Activated CD4-positive, alpha-beta T cell treated with anti-CD3 and anti-CD28 coated beads, Interleukin-2, amount 50 U/mL, for 1 hour (primary cell): ENCODE measurements around the gene VPS13D.
A peak's percentile ranks its signal among the peaks of the same experiment; 100 is the strongest.
"Not testable (repeated sequence)": the region's sequence is repeated elsewhere in the genome, so short reads cannot be mapped to it uniquely, and the experiment has no call there.

Source experiments
- DNase-seq: peaks from one replicate; pipeline ENCODE4 v3.0.0-alpha.2; 2020

VPS13D gene

GRCh38 chr1:12197483-12197880, 32.3 kb upstream of the VPS13D start:
- no peak for DNase-seq

GRCh38 chr1:12200208-12200607, 29.6 kb upstream of the VPS13D start:
- DNase-seq = no peak

GRCh38 chr1:12201352-12202189, 28.3 kb upstream of the VPS13D start:
- DNase-seq = no peak

GRCh38 chr1:12202190-12202497, 27.7 kb upstream of the VPS13D start:
- no peak for DNase-seq

GRCh38 chr1:12202577-12202976, 27.3 kb upstream of the VPS13D start:
- no peak for DNase-seq

- no peak for DNase-seq
Measured at GRCh38 chr1:12203216-12204007, 26.4 kb upstream of the VPS13D start.

- no peak for DNase-seq
Measured at GRCh38 chr1:12204140-12204539, 25.7 kb upstream of the VPS13D start.

- DNase-seq = no peak
Measured at GRCh38 chr1:12204754-12205658, 24.8 kb upstream of the VPS13D start.

GRCh38 chr1:12206238-12206637, 23.6 kb upstream of the VPS13D start:
- no peak for DNase-seq

GRCh38 chr1:12206792-12207424, 22.9 kb upstream of the VPS13D start:
- DNase-seq = no peak

GRCh38 chr1:12208271-12208670, 21.6 kb upstream of the VPS13D start:
- no peak for DNase-seq

GRCh38 chr1:12208764-12209494, 20.9 kb upstream of the VPS13D start:
- DNase-seq = peak; percentile 89

- DNase-seq = no peak
Measured at GRCh38 chr1:12209495-12209832, 20.4 kb upstream of the VPS13D start.

GRCh38 chr1:12215118-12215961, 14.5 kb upstream of the VPS13D start:
- DNase-seq = no peak

GRCh38 chr1:12219800-12220199, 10.0 kb upstream of the VPS13D start:
- no peak for DNase-seq

GRCh38 chr1:12220890-12221289, 8.9 kb upstream of the VPS13D start:
- no peak for DNase-seq

- DNase-seq = not testable (repeated sequence)
Measured at GRCh38 chr1:12222700-12223099, 7.1 kb upstream of the VPS13D start.

- DNase-seq = not testable (repeated sequence)
Measured at GRCh38 chr1:12224092-12224491, 5.7 kb upstream of the VPS13D start.

GRCh38 chr1:12228979-12229378, 851 bp upstream of the VPS13D start:
- DNase-seq = no peak

- no peak for DNase-seq
Measured at GRCh38 chr1:12229386-12229834, 420 bp upstream of the VPS13D start.
